Ishikawa (cell line): ENCODE results near the gene VIPR1.

ENCODE experiments used
- CEBPB ChIP-seq: IDR thresholded peaks from 2 replicates; pipeline ENCODE4 v1.6.1; 2012
- CREB1 ChIP-seq: IDR thresholded peaks from 2 replicates; pipeline ENCODE4 v1.6.1; 2012; ENCODE audit warnings: low read depth
- EGR1 ChIP-seq: IDR thresholded peaks from 2 replicates; pipeline ENCODE4 v1.6.1; 2012
- EP300 ChIP-seq: IDR thresholded peaks from 2 replicates; pipeline ENCODE4 v1.6.1; 2012; ENCODE audit warnings: borderline replicate concordance
- FOXM1 ChIP-seq: IDR thresholded peaks from 2 replicates; pipeline ENCODE4 v1.6.1; 2012; ENCODE audit warnings: low read depth, borderline replicate concordance
- MAX ChIP-seq: IDR thresholded peaks from 2 replicates; pipeline ENCODE4 v1.6.1; 2012
- NFIC ChIP-seq: IDR thresholded peaks from 2 replicates; pipeline ENCODE4 v1.6.1; 2012
- RAD21 ChIP-seq: IDR thresholded peaks from 2 replicates; pipeline ENCODE4 v1.6.1; 2012; ENCODE audit warnings: low read depth
- TAF1 ChIP-seq: IDR thresholded peaks from 2 replicates; pipeline ENCODE4 v1.6.1; 2012; ENCODE audit warnings: low read depth, mild to moderate bottlenecking
- TCF12 ChIP-seq: IDR thresholded peaks from 2 replicates; pipeline ENCODE4 v1.6.1; 2012; ENCODE audit warnings: low read depth
- TEAD4 ChIP-seq: IDR thresholded peaks from 2 replicates; pipeline ENCODE4 v1.6.1; 2012
- USF1 ChIP-seq: IDR thresholded peaks from 2 replicates; pipeline ENCODE4 v1.6.1; 2012
- YY1 ChIP-seq: IDR thresholded peaks from 2 replicates; pipeline ENCODE4 v1.6.1; 2012; ENCODE audit warnings: low read depth
- ZBTB7A ChIP-seq: IDR thresholded peaks from 2 replicates; pipeline ENCODE4 v1.6.1; 2012; ENCODE audit warnings: low read depth
- TF ChIP-seq, protein P1 (sequence below): IDR thresholded peaks from 2 replicates; pipeline ENCODE4 v1.6.1; 2012; ENCODE audit warnings: low read depth, mild to moderate bottlenecking

Gene VIPR1

GRCh38 chr3:42550250-42550649 lies 47.8 kb downstream of the VIPR1 start:
- no peak for TF ChIP-seq USF1
- no peak for TF ChIP-seq EGR1
- TF ChIP-seq TCF12: no peak
- TF ChIP-seq YY1: no peak
- TF ChIP-seq CEBPB: no peak
- no peak for TF ChIP-seq CREB1
- TF ChIP-seq, protein P1, sequence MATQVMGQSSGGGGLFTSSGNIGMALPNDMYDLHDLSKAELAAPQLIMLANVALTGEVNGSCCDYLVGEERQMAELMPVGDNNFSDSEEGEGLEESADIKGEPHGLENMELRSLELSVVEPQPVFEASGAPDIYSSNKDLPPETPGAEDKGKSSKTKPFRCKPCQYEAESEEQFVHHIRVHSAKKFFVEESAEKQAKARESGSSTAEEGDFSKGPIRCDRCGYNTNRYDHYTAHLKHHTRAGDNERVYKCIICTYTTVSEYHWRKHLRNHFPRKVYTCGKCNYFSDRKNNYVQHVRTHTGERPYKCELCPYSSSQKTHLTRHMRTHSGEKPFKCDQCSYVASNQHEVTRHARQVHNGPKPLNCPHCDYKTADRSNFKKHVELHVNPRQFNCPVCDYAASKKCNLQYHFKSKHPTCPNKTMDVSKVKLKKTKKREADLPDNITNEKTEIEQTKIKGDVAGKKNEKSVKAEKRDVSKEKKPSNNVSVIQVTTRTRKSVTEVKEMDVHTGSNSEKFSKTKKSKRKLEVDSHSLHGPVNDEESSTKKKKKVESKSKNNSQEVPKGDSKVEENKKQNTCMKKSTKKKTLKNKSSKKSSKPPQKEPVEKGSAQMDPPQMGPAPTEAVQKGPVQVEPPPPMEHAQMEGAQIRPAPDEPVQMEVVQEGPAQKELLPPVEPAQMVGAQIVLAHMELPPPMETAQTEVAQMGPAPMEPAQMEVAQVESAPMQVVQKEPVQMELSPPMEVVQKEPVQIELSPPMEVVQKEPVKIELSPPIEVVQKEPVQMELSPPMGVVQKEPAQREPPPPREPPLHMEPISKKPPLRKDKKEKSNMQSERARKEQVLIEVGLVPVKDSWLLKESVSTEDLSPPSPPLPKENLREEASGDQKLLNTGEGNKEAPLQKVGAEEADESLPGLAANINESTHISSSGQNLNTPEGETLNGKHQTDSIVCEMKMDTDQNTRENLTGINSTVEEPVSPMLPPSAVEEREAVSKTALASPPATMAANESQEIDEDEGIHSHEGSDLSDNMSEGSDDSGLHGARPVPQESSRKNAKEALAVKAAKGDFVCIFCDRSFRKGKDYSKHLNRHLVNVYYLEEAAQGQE: no peak
- no peak for TF ChIP-seq RAD21
- TF ChIP-seq ZBTB7A: no peak
- no peak for TF ChIP-seq EP300
- no peak for TF ChIP-seq MAX
- no peak for TF ChIP-seq TEAD4

- TF ChIP-seq MAX: no peak
- no peak for TF ChIP-seq EGR1
- TF ChIP-seq YY1: no peak
- TF ChIP-seq NFIC: no peak
- no peak for TF ChIP-seq CREB1
Measured at GRCh38 chr3:42552830-42553229, 50.4 kb downstream of the VIPR1 start.

GRCh38 chr3:42556089-42556632 lies 53.7 kb downstream of the VIPR1 start:
- TF ChIP-seq YY1 (no peak), EGR1 (no peak), USF1 (no peak), FOXM1 (no peak), CEBPB (no peak), TAF1 (no peak), CREB1 (no peak), TEAD4 (no peak)
- TF ChIP-seq, protein P1: no peak

DNA sequence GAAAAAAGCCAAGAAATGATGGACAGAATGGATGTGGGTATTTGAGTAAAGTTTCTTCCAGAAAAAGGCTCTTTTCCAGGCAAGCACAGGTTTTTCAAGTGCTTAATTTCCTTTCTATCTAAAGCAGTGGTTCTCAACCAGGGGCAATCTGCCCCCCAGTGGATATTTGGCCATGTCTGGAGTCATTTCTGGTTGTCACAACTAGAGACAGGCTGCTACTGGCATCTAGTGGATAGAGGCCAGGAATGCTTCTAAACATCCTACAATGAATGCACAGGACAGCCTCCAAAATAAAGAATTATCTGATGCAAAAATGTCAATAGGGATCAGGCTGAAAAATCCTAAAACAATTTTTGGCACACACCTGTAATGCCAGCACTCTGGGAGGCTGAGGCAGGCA lies 55.4 kb downstream of the VIPR1 start:
- no peak for TF ChIP-seq NFIC
- peak; percentile 24; the same call in 1 of the 2 replicates for TF ChIP-seq RAD21

- TF ChIP-seq YY1 (no peak), MAX (no peak), EGR1 (no peak), TEAD4 (no peak), FOXM1 (no peak), TAF1 (no peak), EP300 (no peak), NFIC (no peak)
- TF ChIP-seq, protein P1: no peak
Measured at GRCh38 chr3:42562047-42562907, 59.8 kb downstream of the VIPR1 start.
